CD14-positive monocyte (primary cell): ENCODE results near the gene TTC33. TPM values are rescaled to one million over a fixed set of nuclear protein-coding genes. Genes with fewer than 3 reads are reported as not detected.

Experiments
- DNase-seq, 3 donors: peaks; one replicate each; pipeline ENCODE4 v3.0.0-alpha.2; 2011 to 2022
- H2AFZ ChIP-seq: 2 replicates; pipeline ENCODE4 v1.6.0; 2012; ENCODE audit warnings: mild to moderate bottlenecking, low read depth, low read length, inconsistent platforms; ENCODE audit not compliant: insufficient read depth, poor library complexity, severe bottlenecking
- H3K27ac ChIP-seq, 2 donors: 1 replicate in 1 of 2; 2 replicates in 1 of 2; pipeline ENCODE4 v1.5.1; 2012 to 2013; ENCODE audit warnings: low read length in 2 of 2, control low read depth in 1 of 2, inconsistent platforms in 1 of 2, low read depth in 1 of 2, mild to moderate bottlenecking in 1 of 2
- H3K27me3 ChIP-seq, 2 donors: one replicate each; pipeline versions ENCODE4 v1.6.0 to v1.6.1; 2011 to 2013; ENCODE audit warnings: low read length in 2 of 2; ENCODE audit not compliant: control insufficient read depth in 2 of 2, insufficient read depth in 2 of 2
- H3K36me3 ChIP-seq, 2 donors: replicated peaks in 1 of 2; 1 replicate in 1 of 2; 2 replicates in 1 of 2; pipeline versions ENCODE4 v1.5.1 to v1.6.1; 2012 to 2013; ENCODE audit warnings: low read length in 2 of 2, control low read depth in 1 of 2, inconsistent platforms in 1 of 2, mild to moderate bottlenecking in 1 of 2; ENCODE audit not compliant: insufficient read depth in 2 of 2, control insufficient read depth in 1 of 2
- H3K4me1 ChIP-seq, 2 donors: 1 replicate in 1 of 2; 2 replicates in 1 of 2; pipeline versions ENCODE4 v1.5.1 to v1.6.1; 2012 to 2013; ENCODE audit warnings: low read length in 2 of 2, control low read depth in 1 of 2, inconsistent platforms in 1 of 2, mild to moderate bottlenecking in 1 of 2, moderate library complexity in 1 of 2; ENCODE audit not compliant: insufficient read depth in 2 of 2, control insufficient read depth in 1 of 2
- H3K4me2 ChIP-seq: replicated peaks from 2 replicates; pipeline ENCODE3; 2012; ENCODE audit warnings: low read length, moderate library complexity, mild to moderate bottlenecking; ENCODE audit not compliant: poor library complexity, severe bottlenecking; ENCODE audit errors: extremely low read depth
- H3K4me3 ChIP-seq, 3 experiments: fragments of 200-600 bp in 1 of 3; sonication (generic) in 1 of 3; replicated peaks in 1 of 3; 1 replicate in 2 of 3; 2 replicates in 1 of 3; pipeline ENCODE4 v1.5.1; 2011 to 2013; ENCODE audit warnings: low read length in 3 of 3, mild to moderate bottlenecking in 3 of 3, control low read depth in 2 of 3, low read depth in 2 of 3, inconsistent platforms in 1 of 3, moderate library complexity in 1 of 3
- H3K79me2 ChIP-seq: 2 replicates; pipeline ENCODE4 v1.6.0; 2012; ENCODE audit warnings: mild to moderate bottlenecking, control low read depth, inconsistent platforms, low read length, moderate library complexity; ENCODE audit not compliant: insufficient read depth
- H3K9ac ChIP-seq: 2 replicates; pipeline ENCODE4 v1.6.0; 2017; ENCODE audit warnings: low read length, mild to moderate bottlenecking; ENCODE audit not compliant: insufficient read depth, poor library complexity, severe bottlenecking
- H3K9me3 ChIP-seq, 2 donors: replicated peaks in 1 of 2; 1 replicate in 1 of 2; 2 replicates in 1 of 2; pipeline versions ENCODE4 v1.5.1 to v1.6.1; 2012 to 2013; ENCODE audit warnings: low read length in 2 of 2, control low read depth in 1 of 2; ENCODE audit not compliant: control insufficient read depth in 1 of 2, insufficient read depth in 1 of 2
- H4K20me1 ChIP-seq: 2 replicates; pipeline ENCODE4 v1.6.0; 2012; ENCODE audit warnings: mild to moderate bottlenecking, low read length, control low read depth, moderate library complexity; ENCODE audit not compliant: insufficient read depth
- H3K27ac Mint-ChIP-seq, 7 donors: one replicate each; pipeline ENCODE4 v1.8.0; 2020; ENCODE audit warnings: mild to moderate bottlenecking in 7 of 7, mixed read lengths in 7 of 7, moderate library complexity in 6 of 7, inconsistent platforms in 2 of 7
- H3K27me3 Mint-ChIP-seq, 3 donors: one replicate each; pipeline ENCODE4 v1.8.0; 2021 to 2022; ENCODE audit warnings: low read depth in 3 of 3, mild to moderate bottlenecking in 3 of 3, mixed read lengths in 3 of 3, moderate library complexity in 3 of 3, inconsistent platforms in 1 of 3
- H3K36me3 Mint-ChIP-seq, 2 donors: one replicate each; pipeline ENCODE4 v1.8.0; 2020; ENCODE audit warnings: mixed read lengths in 2 of 2, inconsistent platforms in 1 of 2, mild to moderate bottlenecking in 1 of 2
- H3K4me1 Mint-ChIP-seq: one replicate; pipeline ENCODE4 v1.8.0; 2020; ENCODE audit warnings: mild to moderate bottlenecking, mixed read lengths
- H3K4me3 Mint-ChIP-seq, 2 donors: one replicate each; pipeline ENCODE4 v1.8.0; 2020; ENCODE audit warnings: mild to moderate bottlenecking in 2 of 2, mixed read lengths in 2 of 2, moderate library complexity in 1 of 2
- H3K9me3 Mint-ChIP-seq, 7 donors: one replicate each; pipeline ENCODE4 v1.8.0; 2020 to 2022; ENCODE audit warnings: mixed read lengths in 7 of 7, mild to moderate bottlenecking in 6 of 7, moderate library complexity in 6 of 7, inconsistent platforms in 2 of 7
- CTCF ChIP-seq: fragments of 200-600 bp; IDR thresholded peaks from one replicate; pipeline ENCODE4 v1.8.0; 2022; ENCODE audit warnings: antibody characterized with exemption, mild to moderate bottlenecking
- WGBS: methylation state at CpG from one replicate; pipeline ENCODE4 v1.1.5; 2013; ENCODE audit warnings: missing lambda C conversion rate; ENCODE audit not compliant: insufficient coverage; 5-methylcytosine and 5-hydroxymethylcytosine counted together
- intact Hi-C, 2 donors: fragments of 100-400 bp; cut with micrococcal nuclease; formaldehyde crosslinking; loops; one replicate each; pipeline versions ENCODE4 v1.15.0 to v1.15.1; 2023
- polyA plus RNA-seq, 3 donors: library from polyadenylated mRNA; depleted of rRNA in 1 of 3; unstranded in 2 of 3; stranded (reverse) in 1 of 3; fragments of 300-500 nt in 2 of 3; fragments of >200 nt in 1 of 3; fragmentation: Illumina TruSeq in 2 of 3; gene quantifications; 1 replicate in 2 of 3; 2 replicates in 1 of 3; pipeline ENCODE4 v1.2.3, GENCODE V29; 2012 to 2021

TTC33 gene
- polyA plus RNA-seq, 3 donors: 1.5 to 11.7 (median 9.4) TPM

DNA sequence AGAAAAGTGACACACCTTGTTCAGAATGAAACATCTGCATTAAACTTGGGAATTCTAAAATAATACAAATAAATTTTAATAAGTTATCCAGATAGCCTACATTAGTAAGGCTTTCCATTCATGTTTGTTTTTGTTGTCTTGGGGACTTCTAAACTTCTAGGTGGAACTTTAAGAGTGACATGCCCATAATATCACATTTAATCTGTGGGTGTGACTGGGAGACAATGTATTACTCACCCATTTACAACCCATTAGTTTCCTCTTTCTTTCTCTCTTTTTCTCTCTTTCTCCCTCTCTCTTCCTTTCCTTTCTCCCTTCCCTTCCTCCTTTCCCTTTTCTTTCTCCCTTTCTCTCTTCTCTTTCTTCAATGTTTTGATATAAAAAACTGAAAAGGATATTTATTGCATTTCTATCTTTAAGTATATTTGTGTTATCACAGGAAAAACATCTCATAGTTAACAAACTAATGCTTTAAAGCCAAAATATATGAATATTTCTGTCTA is 88.5 kb downstream of the TTC33 start:
- Histone ChIP-seq H3K4me1 (peaks cover 36 to 47% of the 10 kb centered on the region in 2 donors), H3K4me2 (no peak overlapping the region), H2AFZ (no peak overlapping the region), H3K79me2 (no peaks in the 10 kb centered on the region), H3K27ac (no peak overlapping the region), H3K9ac (no peak overlapping the region), H3K9me3 (no peaks in the 10 kb centered on the region), H3K4me3 (no peak overlapping the region), H3K27me3 (no peaks in the 10 kb centered on the region), H3K36me3 (no peaks in the 10 kb centered on the region), H4K20me1 (no peaks in the 10 kb centered on the region)
- no peak for TF ChIP-seq CTCF
- Mint-ChIP-seq H3K27me3 (peaks cover 0 to 5% (median 0%) of the 10 kb centered on the region in 3 donors), H3K4me3 (no peak overlapping the region), H3K4me1 (peaks cover 37% of the 10 kb centered on the region), H3K9me3 (no peaks in the 10 kb centered on the region), H3K36me3 (no peaks in the 10 kb centered on the region), H3K27ac (peak overlapping the region in 4 of 7 donors; percentile 14 to 74 (median 52))
- intact Hi-C loops: no loop called here
- no peak for DNase-seq

DNA sequence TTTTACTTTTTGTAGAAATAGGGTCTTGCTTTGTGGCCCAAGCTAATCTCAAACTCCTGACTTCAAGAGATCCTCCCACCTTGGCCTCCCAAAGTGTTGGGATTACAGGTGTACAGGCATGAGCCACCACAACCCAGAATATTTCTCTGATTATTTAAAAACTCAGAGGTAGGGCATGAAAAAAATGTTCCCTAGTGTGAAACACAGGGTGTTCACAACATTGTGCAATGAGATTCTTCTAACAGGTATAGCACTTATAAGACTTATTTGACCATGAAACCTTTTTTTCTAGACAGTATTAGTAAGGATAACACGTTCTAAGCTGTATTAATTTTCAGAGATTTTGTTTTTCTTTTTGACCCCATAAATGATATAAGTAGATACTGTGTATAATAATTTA is 89.1 kb downstream of the TTC33 start:
- DNase-seq: no peak
- no peak overlapping the region for H3K27ac Mint-ChIP-seq

More for the DNA sequence above, 89.1 kb downstream of the TTC33 start:
- intact Hi-C loops: no loop called here
- no peaks in the 10 kb centered on the region for H3K79me2 ChIP-seq
- no peak overlapping the region for H2AFZ ChIP-seq
- Mint-ChIP-seq H3K36me3 (no peaks in the 10 kb centered on the region), H3K9me3 (no peaks in the 10 kb centered on the region), H3K4me1 (peaks cover 31% of the 10 kb centered on the region), H3K27me3 (peaks cover 0 to 4% (median 0%) of the 10 kb centered on the region in 3 donors), H3K4me3 (no peak overlapping the region)
- no CpG with 5 or more reads among the region's 1 CpG for WGBS
- H3K4me1 ChIP-seq: peaks cover 31 to 41% of the 10 kb centered on the region in 2 donors
- H3K36me3 ChIP-seq: no peaks in the 10 kb centered on the region
- H3K9ac ChIP-seq: no peak overlapping the region
- no peak overlapping the region for H3K27ac ChIP-seq
- no peak for TF ChIP-seq CTCF
- no peak overlapping the region for H3K4me2 ChIP-seq
- no peaks in the 10 kb centered on the region for H3K9me3 ChIP-seq
- no peaks in the 10 kb centered on the region for H3K27me3 ChIP-seq
- H4K20me1 ChIP-seq: no peaks in the 10 kb centered on the region
- H3K4me3 ChIP-seq: no peak overlapping the region
